HG03558 (cell line): ENCODE results near the gene UBE2D4.
A peak's percentile ranks its signal among the peaks of the same experiment; 100 is the strongest.

Source experiments
- ATAC-seq: cut with Tn5 transposase; IDR thresholded peaks from one replicate; pipeline ENCODE4 v1.9.1; 2021; ENCODE audit warnings: moderate number of reproducible peaks; ENCODE audit not compliant: unreplicated experiment; ENCODE audit errors: extremely low read depth

Gene UBE2D4

GRCh38 chr7:43906331-43907010 is 19.8 kb upstream of the UBE2D4 start, which contains the start of gene URGCP:
TSS of gene URGCP (minus strand) at chr7:43906596. CDS start at chr7:43906575, 21 bp downstream.
- ATAC-seq: peak; percentile 49

GRCh38 chr7:43914795-43915194 is 11.4 kb upstream of the UBE2D4 start:
- no peak for ATAC-seq

- ATAC-seq: no peak
These were observed 10.3 kb upstream of the UBE2D4 start for GRCh38 chr7:43915907-43916306.

- no peak for ATAC-seq
These were observed 4.8 kb upstream of the UBE2D4 start for GRCh38 chr7:43921423-43921822.

- no peak for ATAC-seq
These were observed 3.5 kb upstream of the UBE2D4 start for GRCh38 chr7:43922726-43923125.

- no peak for ATAC-seq
These were observed 525 bp downstream of the UBE2D4 start for GRCh38 chr7:43926798-43927123.

- no peak for ATAC-seq
These were observed 1.6 kb downstream of the UBE2D4 start for GRCh38 chr7:43927810-43928209.

- no peak for ATAC-seq
These were observed 3.6 kb downstream of the UBE2D4 start for GRCh38 chr7:43929529-43930457.

- no peak for ATAC-seq
These were observed 5.1 kb downstream of the UBE2D4 start for GRCh38 chr7:43931346-43931745.

- ATAC-seq: no peak
These were observed 7.8 kb downstream of the UBE2D4 start for GRCh38 chr7:43933902-43934560.

GRCh38 chr7:43937444-43937843 is 11.2 kb downstream of the UBE2D4 start:
- no peak for ATAC-seq

GRCh38 chr7:43938892-43939482 is 12.8 kb downstream of the UBE2D4 start:
- no peak for ATAC-seq

GRCh38 chr7:43942250-43942649 is 16.0 kb downstream of the UBE2D4 start:
- ATAC-seq: no peak

GRCh38 chr7:43942997-43943396 is 16.8 kb downstream of the UBE2D4 start:
- no peak for ATAC-seq

- ATAC-seq: no peak
These were observed 17.4 kb downstream of the UBE2D4 start for GRCh38 chr7:43943417-43944187.

GRCh38 chr7:43944286-43944685 is 18.1 kb downstream of the UBE2D4 start:
- no peak for ATAC-seq

- no peak for ATAC-seq
These were observed 25.8 kb downstream of the UBE2D4 start for GRCh38 chr7:43952028-43952427.

GRCh38 chr7:43953071-43953470 is 26.8 kb downstream of the UBE2D4 start:
- no peak for ATAC-seq

GRCh38 chr7:43954524-43955228 is 28.4 kb downstream of the UBE2D4 start:
- no peak for ATAC-seq
